Measurements from ENCODE around the gene TRMO. TPM values are rescaled to one million over a fixed set of nuclear protein-coding genes. Genes with fewer than 3 reads are reported as not detected.

TRMO gene
- total RNA-seq, 2 experiments from 2014 or later: 42.8 to 45.8 TPM

DNA sequence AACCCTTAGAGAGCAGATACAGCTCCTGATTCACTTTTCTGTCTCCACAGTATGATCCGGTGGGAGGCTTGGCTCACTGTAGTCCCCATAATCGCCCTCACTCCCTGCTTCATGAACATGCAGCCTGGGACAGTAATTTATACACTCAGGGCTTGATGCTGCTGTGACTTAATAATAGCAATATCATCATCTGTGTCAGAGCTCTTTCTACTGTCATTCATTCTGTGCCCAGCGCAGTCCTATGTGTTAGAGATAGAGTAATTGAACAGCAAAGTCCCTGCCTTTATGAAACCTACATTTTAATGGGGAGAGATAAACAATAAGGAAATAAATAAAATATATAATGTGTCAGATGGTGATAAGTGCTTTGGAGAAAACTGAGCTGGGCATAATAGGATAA, 18.4 kb upstream of the TRMO start:
- Mint-ChIP-seq H3K27me3 (no peaks in the 10 kb centered on the region), H3K9me3 (no peaks in the 10 kb centered on the region), H3K36me3 (ENCODE audit: low read depth) (no peaks in the 10 kb centered on the region), H3K4me3 (no peak overlapping the region), H3K4me1 (ENCODE audit: low read depth) (peaks cover 34% of the 10 kb centered on the region), H3K27ac (no peak overlapping the region)
- ChIA-PET CTCF (no interaction called here), POLR2A (no interaction called here)
- DNase-seq (no peak), ATAC-seq (ENCODE audit: poor library complexity) (no peak)
- H3K27me3 ChIP-seq (ENCODE audit: control insufficient read depth in 1 of 2, insufficient read depth in 2 of 2, low read length in 2 of 2): no peaks in the 10 kb centered on the region
- TF ChIP-seq, protein P1, sequence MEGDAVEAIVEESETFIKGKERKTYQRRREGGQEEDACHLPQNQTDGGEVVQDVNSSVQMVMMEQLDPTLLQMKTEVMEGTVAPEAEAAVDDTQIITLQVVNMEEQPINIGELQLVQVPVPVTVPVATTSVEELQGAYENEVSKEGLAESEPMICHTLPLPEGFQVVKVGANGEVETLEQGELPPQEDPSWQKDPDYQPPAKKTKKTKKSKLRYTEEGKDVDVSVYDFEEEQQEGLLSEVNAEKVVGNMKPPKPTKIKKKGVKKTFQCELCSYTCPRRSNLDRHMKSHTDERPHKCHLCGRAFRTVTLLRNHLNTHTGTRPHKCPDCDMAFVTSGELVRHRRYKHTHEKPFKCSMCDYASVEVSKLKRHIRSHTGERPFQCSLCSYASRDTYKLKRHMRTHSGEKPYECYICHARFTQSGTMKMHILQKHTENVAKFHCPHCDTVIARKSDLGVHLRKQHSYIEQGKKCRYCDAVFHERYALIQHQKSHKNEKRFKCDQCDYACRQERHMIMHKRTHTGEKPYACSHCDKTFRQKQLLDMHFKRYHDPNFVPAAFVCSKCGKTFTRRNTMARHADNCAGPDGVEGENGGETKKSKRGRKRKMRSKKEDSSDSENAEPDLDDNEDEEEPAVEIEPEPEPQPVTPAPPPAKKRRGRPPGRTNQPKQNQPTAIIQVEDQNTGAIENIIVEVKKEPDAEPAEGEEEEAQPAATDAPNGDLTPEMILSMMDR (IDR thresholded peaks at IDR 0.05): no peak
- H3K9me3 ChIP-seq (ENCODE audit: control insufficient read depth in 1 of 2, insufficient read depth in 1 of 2, low read length in 2 of 2): no peaks in the 10 kb centered on the region
- H3K36me3 ChIP-seq (ENCODE audit: insufficient read depth, low read length): no peaks in the 10 kb centered on the region
- peaks cover 14% of the 10 kb centered on the region for H3K4me1 ChIP-seq (ENCODE audit: insufficient read depth, low read length)
- H3K27ac ChIP-seq (ENCODE audit: low read depth in 1 of 2, low read length in 2 of 2): no peak overlapping the region
- no peak overlapping the region for H3K4me3 ChIP-seq (ENCODE audit: low read length)
- intact Hi-C loops (cut with DNase I, micrococcal nuclease): no loop called here

DNA sequence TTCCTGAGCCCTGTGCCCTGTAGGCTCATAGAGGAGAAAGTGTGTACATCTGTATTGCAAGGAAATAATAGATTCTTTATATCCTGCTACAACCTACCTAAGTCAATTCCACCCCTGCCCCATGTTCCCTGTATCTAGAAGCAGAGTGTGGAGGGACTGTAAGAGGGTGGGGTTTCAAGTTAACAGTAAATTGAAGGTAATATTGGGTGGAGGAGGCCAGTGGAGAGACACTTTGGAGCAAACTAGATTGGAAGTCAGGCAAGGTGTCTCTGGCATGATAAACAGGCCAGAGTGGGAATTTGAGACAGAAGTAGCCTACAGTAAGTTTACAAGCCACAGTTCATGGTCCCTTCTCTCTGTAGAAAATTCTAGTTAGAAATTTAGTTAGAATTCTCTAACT, 17.9 kb upstream of the TRMO start:
- H3K36me3 Mint-ChIP-seq (ENCODE audit: low read depth): no peaks in the 10 kb centered on the region
- H3K9me3 Mint-ChIP-seq: no peaks in the 10 kb centered on the region
- no peak overlapping the region for H3K27ac ChIP-seq (ENCODE audit: low read depth in 1 of 2, low read length in 2 of 2)
- peaks cover 16% of the 10 kb centered on the region for H3K4me1 ChIP-seq (ENCODE audit: insufficient read depth, low read length)
- H3K4me1 Mint-ChIP-seq (ENCODE audit: low read depth): peaks cover 39% of the 10 kb centered on the region
- no peak for DNase-seq
- TF ChIP-seq, protein P1 (IDR thresholded peaks at IDR 0.05): no peak
- no peaks in the 10 kb centered on the region for H3K36me3 ChIP-seq (ENCODE audit: insufficient read depth, low read length)
- intact Hi-C loops (cut with DNase I, micrococcal nuclease): no loop called here
- H3K4me3 Mint-ChIP-seq: no peak overlapping the region
- H3K27ac Mint-ChIP-seq: no peak overlapping the region
- ChIA-PET CTCF (no interaction called here), POLR2A (no interaction called here)
- H3K9me3 ChIP-seq (ENCODE audit: control insufficient read depth in 1 of 2, insufficient read depth in 1 of 2, low read length in 2 of 2): no peaks in the 10 kb centered on the region
- no peaks in the 10 kb centered on the region for H3K27me3 Mint-ChIP-seq
- H3K4me3 ChIP-seq (ENCODE audit: low read length): no peak overlapping the region
- ATAC-seq (ENCODE audit: poor library complexity): no peak
- no peaks in the 10 kb centered on the region for H3K27me3 ChIP-seq (ENCODE audit: control insufficient read depth in 1 of 2, insufficient read depth in 2 of 2, low read length in 2 of 2)

DNA sequence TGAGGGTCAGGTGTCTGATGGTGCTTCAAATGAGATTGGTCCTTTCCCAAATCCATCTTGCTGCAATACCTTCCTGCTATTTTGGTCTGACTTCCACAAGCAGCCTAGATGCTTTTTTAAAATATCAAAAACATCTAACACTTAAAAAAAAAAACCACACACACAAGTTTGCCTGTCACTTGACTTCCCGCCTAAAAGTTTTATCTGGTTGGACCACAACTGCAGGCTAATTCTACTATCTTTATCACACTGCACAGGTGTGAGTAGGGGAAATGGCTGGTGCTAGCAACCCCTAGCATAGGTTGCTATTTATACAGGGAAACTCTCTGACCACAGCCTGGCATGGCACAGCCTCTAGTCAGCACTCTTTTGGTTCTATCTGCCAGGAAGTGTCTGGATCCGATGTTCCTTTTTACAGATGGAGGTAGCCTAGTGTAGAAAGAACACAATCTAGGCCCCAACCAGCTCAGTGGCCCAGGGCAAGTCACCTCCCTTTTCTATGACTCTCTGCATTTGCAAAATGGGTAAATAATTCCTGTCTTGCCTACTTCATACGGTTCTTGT, 15.9 kb upstream of the TRMO start, which contains the start of gene HEMGN:
Gene HEMGN (minus strand): TSS at position 92 of the 564 bp plus-strand sequence. CDS start 36 bp downstream, at position 56.
- H3K4me1 ChIP-seq (ENCODE audit: insufficient read depth, low read length): peaks cover 27% of the 10 kb centered on the region
- TF ChIP-seq, protein P1 (IDR thresholded peaks at IDR 0.05): no peak
- peak within 1 kb of the TSS; percentile 79 for H3K27ac Mint-ChIP-seq
- H3K36me3 ChIP-seq (ENCODE audit: insufficient read depth, low read length): no peaks in the 10 kb centered on the region
- ATAC-seq (ENCODE audit: poor library complexity): peak; percentile 98
- peak within 1 kb of the TSS; percentile 44 for H3K4me3 Mint-ChIP-seq
- no peaks in the 10 kb centered on the region for H3K36me3 Mint-ChIP-seq (ENCODE audit: low read depth)
- peaks cover 57% of the 10 kb centered on the region for H3K4me1 Mint-ChIP-seq (ENCODE audit: low read depth)
- H3K9me3 ChIP-seq (ENCODE audit: control insufficient read depth in 1 of 2, insufficient read depth in 1 of 2, low read length in 2 of 2): no peaks in the 10 kb centered on the region
- H3K27me3 Mint-ChIP-seq: no peaks in the 10 kb centered on the region
- POLR2A ChIA-PET: interaction anchor here (0.8 to 2.3 kb wide), 5 partner anchors 9 to 341 kb away, joined by 3 to 14 read pairs (median 4); partner anchors contain the start of genes ANP32B and TRMO
- no peak within 1 kb of the TSS for H3K4me3 ChIP-seq (ENCODE audit: low read length)
- H3K27ac ChIP-seq (ENCODE audit: low read depth in 1 of 2, low read length in 2 of 2): peak within 1 kb of the TSS; percentile 18 to 57
- CTCF ChIA-PET: interaction anchor here (0.9 to 1.7 kb wide), 3 partner anchors 16 to 326 kb away, joined by 3 to 4 read pairs (median 4); no protein-coding TSS in a partner anchor
- no peaks in the 10 kb centered on the region for H3K27me3 ChIP-seq (ENCODE audit: control insufficient read depth in 1 of 2, insufficient read depth in 2 of 2, low read length in 2 of 2)
- intact Hi-C loops (cut with DNase I, micrococcal nuclease): no loop called here
- DNase-seq: peak in 9 of 14 experiments; percentile 16 to 87 (median 38)
- H3K9me3 Mint-ChIP-seq: no peaks in the 10 kb centered on the region
